Nephron (organoid): ENCODE measurements around the gene IL13.

Experiments used
- H3K27ac Mint-ChIP-seq, 3 experiments: 2 replicates each; pipeline ENCODE4 v1.8.0; 2020; ENCODE audit warnings: mixed read lengths in 3 of 3, mild to moderate bottlenecking in 2 of 3, moderate library complexity in 1 of 3
- H3K27me3 Mint-ChIP-seq: 2 replicates; pipeline ENCODE4 v1.8.0; 2021; ENCODE audit warnings: low read depth, mild to moderate bottlenecking, moderate library complexity, mixed read lengths
- H3K36me3 Mint-ChIP-seq: 2 replicates; pipeline ENCODE4 v1.8.0; 2020; ENCODE audit warnings: low read depth, mixed read lengths
- H3K4me1 Mint-ChIP-seq: 2 replicates; pipeline ENCODE4 v1.8.0; 2020; ENCODE audit warnings: mixed read lengths
- H3K4me3 Mint-ChIP-seq, 3 experiments: 2 replicates each; pipeline ENCODE4 v1.8.0; 2020; ENCODE audit warnings: mild to moderate bottlenecking in 3 of 3, mixed read lengths in 3 of 3, moderate library complexity in 2 of 3
- H3K9me3 Mint-ChIP-seq: 2 replicates; pipeline ENCODE4 v1.8.0; 2020; ENCODE audit warnings: mixed read lengths
- TF ChIP-seq, protein P1 (sequence below), 3 experiments: fragments of 200-600 bp; sonication (generic); IDR thresholded peaks; one replicate each; pipeline ENCODE4 v1.5.0; 2021; ENCODE audit warnings: antibody characterized with exemption in 3 of 3; ENCODE audit not compliant: unreplicated experiment in 3 of 3

Gene IL13

DNA sequence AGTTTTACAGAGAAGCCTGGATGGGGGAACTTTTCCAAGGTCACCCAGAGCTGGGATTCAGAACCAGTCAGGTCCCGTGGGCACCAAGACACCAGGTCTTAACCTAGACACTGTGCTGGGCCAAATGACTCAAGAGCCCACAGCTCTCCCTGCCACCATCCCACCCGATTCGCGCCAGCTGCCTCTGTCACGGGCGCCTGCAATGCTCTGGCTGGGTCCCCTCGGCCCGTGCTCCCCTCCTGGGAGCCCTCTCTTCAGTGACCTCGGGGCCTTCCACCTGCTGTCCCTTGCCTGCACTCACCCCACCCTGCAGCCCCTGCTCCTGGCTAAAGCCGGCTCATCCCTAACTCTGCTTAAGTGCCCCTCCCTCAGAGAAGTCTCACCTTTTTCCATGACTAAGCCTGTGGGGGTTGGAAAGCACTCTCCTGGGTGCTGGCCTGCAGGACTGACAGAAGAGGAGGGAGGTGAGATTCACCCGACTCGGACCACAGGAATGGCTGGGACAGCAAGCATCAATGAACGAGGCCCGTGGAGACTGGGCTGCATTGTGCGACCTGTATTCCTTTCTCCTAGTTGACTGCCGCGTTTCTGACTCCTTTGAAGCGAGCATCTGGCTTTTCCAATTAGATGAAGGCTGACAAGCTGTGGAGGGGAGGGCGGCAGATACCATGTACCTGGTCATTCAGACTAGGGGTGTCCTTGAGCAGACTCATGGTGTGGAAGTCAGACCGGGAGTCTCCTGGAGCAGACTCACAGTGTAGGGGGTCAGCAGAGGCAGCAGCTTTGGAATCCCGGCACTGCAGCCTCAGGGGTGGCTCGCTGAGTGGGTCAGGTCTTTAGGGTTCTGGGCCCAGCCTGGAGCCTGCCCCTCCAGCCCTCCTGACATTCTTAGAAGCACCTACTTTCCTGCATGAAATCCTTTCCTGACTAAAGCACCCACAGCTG lies 10.1 kb downstream of the IL13 start:
- peaks cover 12% of the 10 kb centered on the region for H3K4me1 Mint-ChIP-seq
- no peak overlapping the region for H3K27ac Mint-ChIP-seq
- TF ChIP-seq, protein P1, sequence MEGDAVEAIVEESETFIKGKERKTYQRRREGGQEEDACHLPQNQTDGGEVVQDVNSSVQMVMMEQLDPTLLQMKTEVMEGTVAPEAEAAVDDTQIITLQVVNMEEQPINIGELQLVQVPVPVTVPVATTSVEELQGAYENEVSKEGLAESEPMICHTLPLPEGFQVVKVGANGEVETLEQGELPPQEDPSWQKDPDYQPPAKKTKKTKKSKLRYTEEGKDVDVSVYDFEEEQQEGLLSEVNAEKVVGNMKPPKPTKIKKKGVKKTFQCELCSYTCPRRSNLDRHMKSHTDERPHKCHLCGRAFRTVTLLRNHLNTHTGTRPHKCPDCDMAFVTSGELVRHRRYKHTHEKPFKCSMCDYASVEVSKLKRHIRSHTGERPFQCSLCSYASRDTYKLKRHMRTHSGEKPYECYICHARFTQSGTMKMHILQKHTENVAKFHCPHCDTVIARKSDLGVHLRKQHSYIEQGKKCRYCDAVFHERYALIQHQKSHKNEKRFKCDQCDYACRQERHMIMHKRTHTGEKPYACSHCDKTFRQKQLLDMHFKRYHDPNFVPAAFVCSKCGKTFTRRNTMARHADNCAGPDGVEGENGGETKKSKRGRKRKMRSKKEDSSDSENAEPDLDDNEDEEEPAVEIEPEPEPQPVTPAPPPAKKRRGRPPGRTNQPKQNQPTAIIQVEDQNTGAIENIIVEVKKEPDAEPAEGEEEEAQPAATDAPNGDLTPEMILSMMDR (IDR thresholded peaks at IDR 0.05; ENCODE audit: unreplicated experiment in 3 of 3): no peak
- H3K27me3 Mint-ChIP-seq: peaks cover 13% of the 10 kb centered on the region
- no peaks in the 10 kb centered on the region for H3K36me3 Mint-ChIP-seq
- no peak overlapping the region for H3K4me3 Mint-ChIP-seq
- H3K9me3 Mint-ChIP-seq: no peaks in the 10 kb centered on the region

DNA sequence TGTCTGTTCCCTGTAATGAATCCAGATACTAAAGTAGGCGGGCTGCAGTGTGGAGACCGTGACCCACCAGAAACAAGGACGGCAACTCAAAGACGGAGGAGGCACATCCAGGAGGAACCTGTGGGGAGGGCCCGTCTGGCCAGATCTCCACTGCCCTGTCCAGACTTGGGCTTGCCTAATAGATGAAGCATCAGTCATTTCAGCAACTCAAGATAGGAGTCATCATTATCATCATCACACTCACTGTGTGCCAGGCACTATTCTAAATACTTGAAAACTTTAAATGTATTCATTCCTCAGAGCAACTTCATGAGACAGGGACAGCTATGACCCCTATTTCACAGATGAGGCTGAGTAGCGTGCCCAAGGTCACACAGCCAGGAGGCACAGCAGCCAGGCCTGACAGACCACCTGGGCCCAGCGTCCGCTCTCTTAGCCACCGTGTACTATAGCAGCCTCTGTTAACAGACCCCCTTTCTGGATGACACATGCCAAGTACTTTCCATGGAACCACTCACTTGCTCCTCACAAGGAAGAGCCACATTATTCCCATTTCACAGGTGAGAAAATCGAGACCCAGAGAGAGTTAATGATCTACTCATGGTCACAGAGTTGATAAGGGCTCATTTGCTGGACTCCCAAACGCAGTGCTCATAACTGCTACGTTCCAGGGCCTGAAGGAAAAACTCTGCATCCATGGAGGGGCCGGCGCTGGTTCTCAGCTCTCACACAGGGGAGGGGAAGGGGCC lies 10.9 kb downstream of the IL13 start:
- H3K9me3 Mint-ChIP-seq: no peaks in the 10 kb centered on the region
- H3K27ac Mint-ChIP-seq: no peak overlapping the region
- H3K36me3 Mint-ChIP-seq: no peaks in the 10 kb centered on the region
- peaks cover 10% of the 10 kb centered on the region for H3K27me3 Mint-ChIP-seq
- TF ChIP-seq, protein P1 (IDR thresholded peaks at IDR 0.05; ENCODE audit: unreplicated experiment in 3 of 3): no peak
- H3K4me3 Mint-ChIP-seq: no peak overlapping the region
- H3K4me1 Mint-ChIP-seq: peaks cover 6% of the 10 kb centered on the region

DNA sequence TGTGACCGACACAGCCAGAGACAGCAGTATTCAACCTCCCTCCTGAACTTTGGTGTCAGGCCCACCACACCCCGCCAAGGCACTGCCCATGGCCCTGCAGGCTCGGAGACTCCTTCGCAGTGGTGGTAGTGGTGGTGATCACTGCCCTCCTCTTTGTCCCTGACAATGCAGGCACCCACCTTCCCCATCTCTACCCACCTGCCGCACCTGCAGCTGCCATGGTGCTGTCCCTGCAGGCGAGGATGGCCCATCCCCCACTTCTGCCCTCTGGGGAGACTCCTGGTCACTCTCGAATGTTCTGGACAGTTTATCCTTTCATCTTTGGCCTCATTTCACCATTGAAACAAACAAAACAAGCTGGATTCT lies 11.5 kb downstream of the IL13 start:
- no peak overlapping the region for H3K27ac Mint-ChIP-seq
- no peaks in the 10 kb centered on the region for H3K36me3 Mint-ChIP-seq
- H3K9me3 Mint-ChIP-seq: no peaks in the 10 kb centered on the region
- peaks cover 8% of the 10 kb centered on the region for H3K27me3 Mint-ChIP-seq
- peaks cover 4% of the 10 kb centered on the region for H3K4me1 Mint-ChIP-seq
- H3K4me3 Mint-ChIP-seq: no peak overlapping the region
- TF ChIP-seq, protein P1 (IDR thresholded peaks at IDR 0.05; ENCODE audit: unreplicated experiment in 3 of 3): no peak

DNA sequence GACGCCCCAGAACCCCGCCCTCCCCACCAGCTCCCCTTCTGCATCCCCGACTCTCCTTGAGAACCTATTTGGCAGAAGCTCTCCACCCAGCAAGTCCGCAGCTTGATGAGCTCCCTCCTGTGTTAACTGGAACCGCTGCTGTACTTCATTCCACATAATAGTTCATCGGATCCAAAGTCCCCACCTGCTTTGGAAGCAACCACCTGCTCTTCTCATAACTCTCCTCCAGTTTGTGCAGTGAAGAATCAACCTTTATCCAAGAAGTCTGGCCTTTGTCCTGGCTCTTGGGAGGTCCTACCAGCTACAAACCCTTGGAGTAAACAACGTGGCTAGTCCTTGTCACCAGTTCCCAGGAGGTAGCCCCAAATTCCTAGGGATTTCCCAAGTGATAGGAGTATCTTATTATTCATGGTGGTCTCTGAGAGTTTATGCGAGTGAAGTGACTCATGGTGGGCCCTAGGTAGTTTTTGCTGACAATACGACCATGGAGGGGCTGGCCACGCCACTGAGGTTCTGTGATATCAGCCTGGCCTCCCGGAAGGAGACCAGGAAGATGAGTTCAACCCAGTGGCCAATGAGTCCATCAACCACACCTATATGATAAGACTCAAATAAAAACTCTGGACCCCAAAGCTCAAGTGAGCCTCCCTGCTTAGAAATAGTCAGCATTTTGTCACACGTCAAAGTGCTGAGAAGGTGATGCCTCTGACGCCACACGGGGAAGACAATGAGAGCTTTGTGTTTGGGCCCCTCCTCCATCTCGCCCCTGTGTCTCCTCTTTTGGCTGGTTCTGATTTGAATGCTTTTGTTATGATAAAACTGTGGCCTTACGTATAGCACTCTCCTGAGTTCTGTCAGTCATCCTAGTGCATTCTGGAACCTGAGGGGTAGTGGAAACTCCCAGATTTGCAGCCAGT lies 12.3 kb downstream of the IL13 start:
- Mint-ChIP-seq H3K27ac (no peak overlapping the region), H3K9me3 (no peaks in the 10 kb centered on the region), H3K27me3 (peaks cover 8% of the 10 kb centered on the region), H3K36me3 (no peaks in the 10 kb centered on the region), H3K4me1 (peaks cover 4% of the 10 kb centered on the region), H3K4me3 (no peak overlapping the region)
- TF ChIP-seq, protein P1 (IDR thresholded peaks at IDR 0.05; ENCODE audit: unreplicated experiment in 3 of 3): no peak

DNA sequence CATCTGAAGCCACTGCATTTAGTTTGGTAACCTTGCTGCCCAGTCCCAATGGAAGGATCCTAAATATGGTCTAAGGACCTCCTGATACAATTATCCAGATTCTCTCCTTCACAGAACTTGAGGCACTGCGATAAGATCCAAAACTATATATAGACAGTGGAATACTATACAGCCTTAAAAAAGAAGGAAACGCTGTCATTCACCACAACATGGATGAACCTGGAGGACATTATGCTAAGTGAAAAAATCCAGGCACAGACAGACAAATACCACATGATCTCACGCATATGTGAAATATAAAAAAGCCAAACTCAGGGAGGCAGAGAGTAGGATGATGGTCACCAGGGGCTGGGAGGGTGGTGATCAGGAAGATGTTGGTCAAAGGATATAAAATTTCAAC lies 13.0 kb downstream of the IL13 start:
- peaks cover 8% of the 10 kb centered on the region for H3K27me3 Mint-ChIP-seq
- TF ChIP-seq, protein P1 (IDR thresholded peaks at IDR 0.05; ENCODE audit: unreplicated experiment in 3 of 3): no peak
- no peak overlapping the region for H3K27ac Mint-ChIP-seq
- H3K36me3 Mint-ChIP-seq: no peaks in the 10 kb centered on the region
- no peaks in the 10 kb centered on the region for H3K9me3 Mint-ChIP-seq
- H3K4me3 Mint-ChIP-seq: no peak overlapping the region
- peaks cover 4% of the 10 kb centered on the region for H3K4me1 Mint-ChIP-seq
